ENCODE data around the gene TBL1X. TPM values are rescaled to one million over a fixed set of nuclear protein-coding genes. Genes with fewer than 3 reads are reported as not detected.

TBL1X gene
- polyA plus RNA-seq, 3 donors = 12.5 to 19.5 (median 13.8) TPM

GRCh38 chrX:9539605-9540387 lies 74.9 kb downstream of the TBL1X start:
- Histone ChIP-seq H3K27ac (ENCODE audit: low read depth in 1 of 2, low read length in 2 of 2) (no peak overlapping the region), H3K4me2 (replicated peaks; ENCODE audit: extremely low read depth, low read length, poor library complexity, severe bottlenecking) (no peak overlapping the region), H2AFZ (ENCODE audit: insufficient read depth, low read depth, low read length, poor library complexity, severe bottlenecking) (no peak overlapping the region), H3K4me1 (ENCODE audit: control insufficient read depth in 1 of 2, insufficient read depth in 2 of 2, low read length in 2 of 2) (peaks cover 7 to 9% of the 10 kb centered on the region in 2 donors), H3K9ac (ENCODE audit: insufficient read depth, low read length, poor library complexity, severe bottlenecking) (no peak overlapping the region), H3K27me3 (ENCODE audit: control insufficient read depth in 2 of 2, insufficient read depth in 2 of 2, low read length in 2 of 2) (peaks cover 0 to 4% of the 10 kb centered on the region in 2 donors), H4K20me1 (ENCODE audit: insufficient read depth, low read length) (peaks cover 99% of the 10 kb centered on the region), H3K79me2 (ENCODE audit: insufficient read depth, low read length) (peaks cover 17% of the 10 kb centered on the region), H3K4me3 (replicated peaks in 1 of 3; ENCODE audit: low read depth in 2 of 3, low read length in 3 of 3) (no peak overlapping the region), H3K9me3 (replicated peaks in 1 of 2; ENCODE audit: control insufficient read depth in 1 of 2, insufficient read depth in 1 of 2, low read length in 2 of 2) (no peaks in the 10 kb centered on the region), H3K36me3 (replicated peaks in 1 of 2; ENCODE audit: control insufficient read depth in 1 of 2, insufficient read depth in 2 of 2, low read length in 2 of 2) (peaks cover 0 to 6% of the 10 kb centered on the region in 2 donors)
- Mint-ChIP-seq H3K9me3 (peaks cover 0 to 1% (median 0%) of the 10 kb centered on the region in 7 donors), H3K4me3 (no peak overlapping the region), H3K4me1 (peaks cover 21% of the 10 kb centered on the region), H3K27ac (no peak overlapping the region), H3K36me3 (peaks cover 31 to 33% of the 10 kb centered on the region in 2 donors), H3K27me3 (ENCODE audit: low read depth in 3 of 3) (peaks cover 0 to 17% (median 2%) of the 10 kb centered on the region in 3 donors)
- DNase-seq = no peak
- 93% methylated on average over 3 of the region's 5 CpGs for WGBS (ENCODE audit: insufficient coverage)
- intact Hi-C loops (cut with micrococcal nuclease) = no loop called here
- TF ChIP-seq CTCF (IDR thresholded peaks at IDR 0.05) = no peak

- peaks cover 27 to 29% of the 10 kb centered on the region in 2 donors for H3K36me3 Mint-ChIP-seq
- WGBS (ENCODE audit: insufficient coverage) = no CpG with 5 or more reads among the region's 13 CpGs
- DNase-seq = no peak
Observed at GRCh38 chrX:9542106-9542760, 77.4 kb downstream of the TBL1X start.

More at GRCh38 chrX:9542106-9542760, 77.4 kb downstream of the TBL1X start:
- Histone ChIP-seq H3K4me2 (replicated peaks; ENCODE audit: extremely low read depth, low read length, poor library complexity, severe bottlenecking) (no peak overlapping the region), H3K4me3 (replicated peaks in 1 of 3; ENCODE audit: low read depth in 2 of 3, low read length in 3 of 3) (no peak overlapping the region), H3K79me2 (ENCODE audit: insufficient read depth, low read length) (peaks cover 9% of the 10 kb centered on the region), H3K4me1 (ENCODE audit: control insufficient read depth in 1 of 2, insufficient read depth in 2 of 2, low read length in 2 of 2) (no peaks in the 10 kb centered on the region), H3K36me3 (replicated peaks in 1 of 2; ENCODE audit: control insufficient read depth in 1 of 2, insufficient read depth in 2 of 2, low read length in 2 of 2) (peaks cover 0 to 6% of the 10 kb centered on the region in 2 donors), H4K20me1 (ENCODE audit: insufficient read depth, low read length) (peaks cover 94% of the 10 kb centered on the region), H3K27ac (ENCODE audit: low read depth in 1 of 2, low read length in 2 of 2) (no peak overlapping the region), H3K9ac (ENCODE audit: insufficient read depth, low read length, poor library complexity, severe bottlenecking) (no peak overlapping the region), H2AFZ (ENCODE audit: insufficient read depth, low read depth, low read length, poor library complexity, severe bottlenecking) (no peak overlapping the region), H3K9me3 (replicated peaks in 1 of 2; ENCODE audit: control insufficient read depth in 1 of 2, insufficient read depth in 1 of 2, low read length in 2 of 2) (no peaks in the 10 kb centered on the region), H3K27me3 (ENCODE audit: control insufficient read depth in 2 of 2, insufficient read depth in 2 of 2, low read length in 2 of 2) (no peaks in the 10 kb centered on the region)
- intact Hi-C loops (cut with micrococcal nuclease) = no loop called here
- Mint-ChIP-seq H3K27ac (peak overlapping the region in 1 of 7 donors; percentile 23), H3K9me3 (peaks cover 0 to 1% (median 0%) of the 10 kb centered on the region in 7 donors), H3K27me3 (ENCODE audit: low read depth in 3 of 3) (peaks cover 0 to 15% (median 2%) of the 10 kb centered on the region in 3 donors), H3K4me1 (peaks cover 17% of the 10 kb centered on the region), H3K4me3 (no peak overlapping the region)
- TF ChIP-seq CTCF (IDR thresholded peaks at IDR 0.05) = no peak
